ENCODE data around the gene ITPRID1. TPM values are rescaled to one million over a fixed set of nuclear protein-coding genes. Genes with fewer than 3 reads are reported as not detected.

Gene ITPRID1
- total RNA-seq, 1 donor from 2014 or later, result not detected

DNA sequence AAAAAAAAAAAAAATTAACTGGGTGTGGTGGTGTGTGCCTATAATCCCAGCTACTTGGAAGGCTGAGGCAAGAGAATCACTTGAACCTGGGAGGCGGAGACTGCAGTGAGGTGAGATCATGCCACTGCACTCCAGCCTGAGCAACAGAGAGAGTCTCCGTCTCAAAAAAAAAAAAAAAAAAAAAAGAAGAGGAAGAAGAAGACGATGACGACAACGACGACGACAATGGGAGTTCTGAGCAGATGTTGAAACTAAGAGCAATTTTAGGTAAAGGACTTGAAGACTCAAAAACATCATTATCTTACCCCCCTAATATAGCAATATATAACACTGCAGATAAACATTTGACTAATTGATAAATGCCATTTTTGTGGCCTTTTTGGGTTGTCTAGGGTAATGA is 133.6 kb downstream of the ITPRID1 start:
- TF ChIP-seq, protein P1, sequence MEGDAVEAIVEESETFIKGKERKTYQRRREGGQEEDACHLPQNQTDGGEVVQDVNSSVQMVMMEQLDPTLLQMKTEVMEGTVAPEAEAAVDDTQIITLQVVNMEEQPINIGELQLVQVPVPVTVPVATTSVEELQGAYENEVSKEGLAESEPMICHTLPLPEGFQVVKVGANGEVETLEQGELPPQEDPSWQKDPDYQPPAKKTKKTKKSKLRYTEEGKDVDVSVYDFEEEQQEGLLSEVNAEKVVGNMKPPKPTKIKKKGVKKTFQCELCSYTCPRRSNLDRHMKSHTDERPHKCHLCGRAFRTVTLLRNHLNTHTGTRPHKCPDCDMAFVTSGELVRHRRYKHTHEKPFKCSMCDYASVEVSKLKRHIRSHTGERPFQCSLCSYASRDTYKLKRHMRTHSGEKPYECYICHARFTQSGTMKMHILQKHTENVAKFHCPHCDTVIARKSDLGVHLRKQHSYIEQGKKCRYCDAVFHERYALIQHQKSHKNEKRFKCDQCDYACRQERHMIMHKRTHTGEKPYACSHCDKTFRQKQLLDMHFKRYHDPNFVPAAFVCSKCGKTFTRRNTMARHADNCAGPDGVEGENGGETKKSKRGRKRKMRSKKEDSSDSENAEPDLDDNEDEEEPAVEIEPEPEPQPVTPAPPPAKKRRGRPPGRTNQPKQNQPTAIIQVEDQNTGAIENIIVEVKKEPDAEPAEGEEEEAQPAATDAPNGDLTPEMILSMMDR (IDR thresholded peaks at IDR 0.05), result no peak
- Histone ChIP-seq H3K9me3 (no peaks in the 10 kb centered on the region), H3K36me3 (no peaks in the 10 kb centered on the region), H3K4me3 (no peak overlapping the region), H3K27ac (no peak overlapping the region), H3K27me3 (no peaks in the 10 kb centered on the region), H3K4me1 (no peaks in the 10 kb centered on the region)
- DNase-seq (ENCODE audit: low spot score in 2 of 2), result no peak
- intact Hi-C loops (cut with DNase I), result no loop called here

DNA sequence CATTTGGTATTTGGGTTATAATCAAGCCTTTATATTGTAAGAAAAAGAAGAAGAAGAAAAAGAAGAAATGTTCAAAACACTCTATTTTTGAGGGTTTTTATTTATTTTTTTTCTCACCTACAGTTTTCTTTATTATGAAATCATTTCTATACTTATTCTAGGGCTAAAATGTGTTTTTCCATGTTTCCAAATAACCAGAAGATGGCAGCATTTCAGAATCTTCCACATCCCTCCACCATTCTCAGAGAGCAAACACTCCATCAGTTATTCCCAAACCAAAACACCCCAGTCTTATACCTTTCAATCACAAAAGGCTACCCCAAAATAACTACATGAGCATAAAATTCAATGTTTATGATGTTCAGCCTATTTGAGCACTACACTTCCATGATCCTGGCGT is 134.4 kb downstream of the ITPRID1 start:
- no peak for DNase-seq (ENCODE audit: low spot score in 2 of 2)
- Histone ChIP-seq H3K27me3 (no peaks in the 10 kb centered on the region), H3K27ac (no peak overlapping the region), H3K4me3 (no peak overlapping the region), H3K9me3 (no peaks in the 10 kb centered on the region), H3K4me1 (no peaks in the 10 kb centered on the region), H3K36me3 (no peaks in the 10 kb centered on the region)
- intact Hi-C loops (cut with DNase I), result no loop called here
- TF ChIP-seq, protein P1 (IDR thresholded peaks at IDR 0.05), result no peak

DNA sequence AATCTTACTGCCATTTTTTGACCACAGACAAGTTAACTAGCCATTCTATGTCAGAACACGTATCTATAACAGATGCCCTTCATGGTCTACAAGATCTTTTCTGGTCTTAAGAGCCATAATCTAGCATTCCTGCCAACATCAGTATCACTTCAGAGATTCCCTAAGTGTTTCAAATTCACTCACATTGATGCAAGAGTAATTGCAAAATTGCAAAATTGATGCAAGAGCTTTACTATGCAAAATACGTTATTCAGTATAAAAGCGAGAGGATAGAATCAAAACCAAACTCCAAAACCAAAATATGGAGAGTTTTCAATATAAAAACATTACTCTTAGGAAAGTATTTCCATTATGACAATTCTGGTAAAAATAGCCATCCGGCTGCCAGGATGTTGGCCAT is 135.0 kb downstream of the ITPRID1 start:
- intact Hi-C loops (cut with DNase I), result no loop called here
- TF ChIP-seq, protein P1 (IDR thresholded peaks at IDR 0.05), result no peak
- H3K36me3 ChIP-seq, result no peaks in the 10 kb centered on the region
- H3K4me1 ChIP-seq, result no peaks in the 10 kb centered on the region
- no peaks in the 10 kb centered on the region for H3K9me3 ChIP-seq
- DNase-seq (ENCODE audit: low spot score in 2 of 2), result no peak
- H3K27me3 ChIP-seq, result no peaks in the 10 kb centered on the region
- no peak overlapping the region for H3K27ac ChIP-seq
- H3K4me3 ChIP-seq, result no peak overlapping the region

DNA sequence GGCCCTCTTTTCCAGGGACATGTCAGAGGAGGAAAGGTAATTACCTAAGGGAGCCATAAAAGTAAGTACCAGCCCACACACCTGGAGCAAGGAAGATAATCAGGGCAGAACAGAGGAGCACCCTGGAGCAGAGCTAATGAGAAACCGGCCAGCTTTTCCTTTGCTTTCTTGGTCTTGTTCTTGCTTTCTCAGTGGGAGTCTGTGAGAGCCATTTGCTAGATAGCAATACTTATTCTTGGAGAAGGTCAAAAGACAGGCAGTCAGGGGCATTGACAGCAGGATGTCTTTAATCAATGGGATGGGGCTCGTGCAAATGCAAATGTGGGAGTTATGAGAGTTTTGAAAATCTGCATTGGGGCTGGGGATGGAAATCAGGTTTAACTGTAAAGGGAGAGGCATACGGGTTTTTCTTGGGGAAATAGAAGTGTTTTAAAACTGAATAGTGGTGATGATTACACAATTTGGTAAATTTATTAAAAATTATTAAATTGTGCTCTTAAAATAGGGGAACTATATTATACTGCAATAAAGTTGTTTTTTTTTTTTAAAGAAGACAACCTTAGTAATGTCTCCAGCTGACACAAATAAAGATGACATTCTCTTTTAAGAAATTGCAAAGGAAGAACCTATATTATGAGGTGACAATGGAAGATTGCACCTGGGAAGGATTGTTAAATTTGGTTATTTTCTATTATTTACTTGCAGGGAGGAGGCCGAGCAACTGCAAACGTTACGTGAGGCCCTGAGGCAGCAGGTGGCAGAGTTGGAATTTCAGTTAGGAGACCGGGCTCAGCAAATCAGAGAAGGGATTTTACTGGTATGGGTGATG is 137.6 kb downstream of the ITPRID1 start:
- no peaks in the 10 kb centered on the region for H3K27me3 ChIP-seq
- intact Hi-C loops (cut with DNase I), result no loop called here
- H3K9me3 ChIP-seq, result no peaks in the 10 kb centered on the region
- H3K27ac ChIP-seq, result no peak overlapping the region
- no peak for DNase-seq (ENCODE audit: low spot score in 2 of 2)
- TF ChIP-seq, protein P1 (IDR thresholded peaks at IDR 0.05), result no peak
- no peaks in the 10 kb centered on the region for H3K36me3 ChIP-seq
- no peak overlapping the region for H3K4me3 ChIP-seq
- H3K4me1 ChIP-seq, result no peaks in the 10 kb centered on the region

DNA sequence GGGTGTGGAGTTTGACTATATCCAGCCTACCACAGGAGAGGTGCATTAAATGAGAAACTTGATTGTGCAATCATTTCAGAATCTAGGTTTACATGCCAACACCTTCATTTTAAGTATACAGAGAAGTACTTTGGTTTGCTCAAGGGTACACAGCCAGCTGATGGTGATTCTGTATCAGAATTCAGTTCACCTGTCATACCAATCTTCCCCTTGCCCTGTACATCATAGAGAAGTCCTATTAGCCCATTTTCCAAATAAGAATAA is 138.1 kb downstream of the ITPRID1 start:
- TF ChIP-seq, protein P1 (IDR thresholded peaks at IDR 0.05), result no peak
- H3K4me3 ChIP-seq, result no peak overlapping the region
- intact Hi-C loops (cut with DNase I), result no loop called here
- no peak overlapping the region for H3K27ac ChIP-seq
- no peaks in the 10 kb centered on the region for H3K36me3 ChIP-seq
- H3K27me3 ChIP-seq, result no peaks in the 10 kb centered on the region
- no peaks in the 10 kb centered on the region for H3K4me1 ChIP-seq
- H3K9me3 ChIP-seq, result no peaks in the 10 kb centered on the region
- DNase-seq (ENCODE audit: low spot score in 2 of 2), result no peak

DNA sequence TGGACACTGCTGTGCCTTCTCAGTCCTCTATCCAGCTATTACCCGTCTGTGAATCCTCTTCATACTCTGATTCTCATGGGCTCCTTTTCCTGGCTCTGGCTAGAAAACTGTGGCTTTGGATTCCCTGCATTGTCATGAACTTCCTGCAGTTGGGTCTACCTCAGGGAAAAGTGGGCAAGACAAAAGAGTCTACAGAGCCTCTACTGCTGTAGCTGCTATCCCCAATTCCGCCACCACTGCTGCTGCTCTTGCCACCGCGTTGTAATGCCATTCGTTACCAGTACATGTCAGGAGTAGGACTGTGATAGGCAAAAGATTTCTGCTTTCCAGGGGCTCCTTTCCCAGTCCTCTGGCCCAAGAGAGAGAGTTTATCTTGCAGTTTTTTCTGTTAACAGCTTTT is 149.2 kb downstream of the ITPRID1 start:
- H3K9me3 ChIP-seq, result no peaks in the 10 kb centered on the region
- H3K27me3 ChIP-seq, result no peaks in the 10 kb centered on the region
- no peaks in the 10 kb centered on the region for H3K4me1 ChIP-seq
- TF ChIP-seq, protein P1 (IDR thresholded peaks at IDR 0.05), result no peak
- no peak overlapping the region for H3K4me3 ChIP-seq
- no peak overlapping the region for H3K27ac ChIP-seq
- H3K36me3 ChIP-seq, result no peaks in the 10 kb centered on the region
- intact Hi-C loops (cut with DNase I), result no loop called here
- DNase-seq (ENCODE audit: low spot score in 2 of 2), result no peak

All from ascending aorta (tissue), 2 donors.